NCI-H2029 treated with DMSO at 0.1 percent for 48 hours (cell line): Measurements from ENCODE around the gene NAB2.

Source experiments
- DNase-seq: peaks from one replicate; lab custom pipeline; 2025; lab: John Stamatoyannopoulos, UW

The NAB2 gene

DNA sequence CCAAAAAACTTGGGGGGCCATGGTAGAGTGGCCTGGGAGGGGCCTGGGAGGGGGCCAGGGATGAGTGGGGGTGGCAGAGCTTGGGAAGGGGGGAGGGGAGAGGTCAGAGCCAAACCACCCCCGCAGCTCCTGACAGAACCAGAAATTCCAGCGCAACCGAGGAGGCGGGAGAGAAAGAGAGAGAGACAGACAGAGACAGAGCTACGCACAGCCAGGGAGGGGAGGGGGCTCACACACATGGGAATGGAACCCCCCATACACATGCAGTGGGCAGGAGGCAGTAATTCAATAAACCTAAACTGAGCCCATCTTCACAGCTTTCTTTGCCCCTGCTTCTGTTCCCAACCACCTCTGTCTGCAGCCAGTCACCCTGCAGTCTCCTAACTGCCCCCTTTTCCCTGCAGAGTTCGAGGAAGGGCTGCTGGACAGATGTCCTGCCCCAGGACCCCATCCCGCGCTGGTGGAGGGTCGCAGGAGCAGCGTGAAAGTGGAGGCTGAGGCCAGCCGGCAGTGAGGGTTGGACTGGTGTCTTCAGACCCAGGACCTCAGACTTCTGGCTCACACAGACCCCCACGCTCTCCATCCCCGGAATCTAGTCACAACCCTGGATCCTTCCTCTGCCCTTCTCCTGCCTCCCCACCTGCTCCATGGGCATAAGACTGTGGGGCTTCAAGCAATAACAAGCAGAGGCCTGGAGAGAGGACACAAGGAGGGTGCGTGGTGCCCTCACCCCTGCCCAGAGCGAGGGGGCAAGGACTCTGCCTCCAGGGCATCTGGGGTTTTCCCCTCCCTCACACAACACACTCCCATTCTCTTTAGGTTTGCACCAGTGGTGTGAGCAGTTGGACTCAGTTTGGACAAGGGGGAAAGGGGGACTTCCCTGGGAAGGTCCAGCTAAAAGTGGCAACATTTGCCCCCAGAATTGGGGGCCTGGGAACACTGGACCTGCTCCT is 5.6 kb downstream of the NAB2 start:
- no peak for DNase-seq

DNA sequence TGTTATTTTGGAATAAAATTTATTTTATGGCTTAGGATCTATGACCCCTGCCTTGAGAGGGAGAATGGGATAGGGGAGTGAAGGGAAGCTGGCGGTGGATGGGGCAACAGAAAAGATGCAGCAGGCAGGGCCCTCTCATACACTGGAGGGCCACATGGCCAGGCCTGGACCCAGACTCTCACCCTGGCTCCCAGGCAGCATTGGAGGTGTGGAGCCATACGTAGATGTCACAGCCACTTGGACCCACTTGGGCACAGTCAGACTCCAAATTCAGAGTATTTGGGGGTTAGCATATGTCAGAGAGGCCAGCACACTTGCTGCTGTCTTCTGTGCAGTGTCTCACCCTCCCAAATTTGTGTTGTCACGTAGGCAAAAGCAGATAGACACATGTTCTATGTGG is 6.5 kb downstream of the NAB2 start:
- DNase-seq, result no peak

DNA sequence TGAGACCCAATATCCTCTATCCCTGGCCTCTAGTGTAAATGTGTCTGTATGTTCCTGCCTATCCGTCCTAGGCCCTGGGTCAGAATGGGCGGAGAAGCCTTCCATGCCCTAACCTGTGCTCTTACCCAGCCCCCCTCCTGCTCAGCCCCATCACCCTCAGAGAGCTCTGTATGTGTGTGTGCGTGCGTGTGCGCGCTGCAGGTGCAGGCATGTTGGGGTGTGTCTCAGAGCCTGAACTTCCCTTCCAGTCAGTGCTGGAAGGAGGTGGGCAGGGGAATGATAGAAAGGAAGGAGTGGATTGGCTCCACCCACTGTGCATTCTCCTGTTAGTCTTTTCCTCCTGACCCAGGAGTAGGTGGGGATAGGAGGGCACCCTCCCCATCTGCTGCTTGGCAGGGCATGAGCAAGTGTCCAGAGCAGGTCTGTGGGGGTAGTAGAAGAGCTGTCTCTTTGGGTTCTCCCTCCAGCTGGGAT is 7.2 kb downstream of the NAB2 start:
- DNase-seq, result no peak

DNA sequence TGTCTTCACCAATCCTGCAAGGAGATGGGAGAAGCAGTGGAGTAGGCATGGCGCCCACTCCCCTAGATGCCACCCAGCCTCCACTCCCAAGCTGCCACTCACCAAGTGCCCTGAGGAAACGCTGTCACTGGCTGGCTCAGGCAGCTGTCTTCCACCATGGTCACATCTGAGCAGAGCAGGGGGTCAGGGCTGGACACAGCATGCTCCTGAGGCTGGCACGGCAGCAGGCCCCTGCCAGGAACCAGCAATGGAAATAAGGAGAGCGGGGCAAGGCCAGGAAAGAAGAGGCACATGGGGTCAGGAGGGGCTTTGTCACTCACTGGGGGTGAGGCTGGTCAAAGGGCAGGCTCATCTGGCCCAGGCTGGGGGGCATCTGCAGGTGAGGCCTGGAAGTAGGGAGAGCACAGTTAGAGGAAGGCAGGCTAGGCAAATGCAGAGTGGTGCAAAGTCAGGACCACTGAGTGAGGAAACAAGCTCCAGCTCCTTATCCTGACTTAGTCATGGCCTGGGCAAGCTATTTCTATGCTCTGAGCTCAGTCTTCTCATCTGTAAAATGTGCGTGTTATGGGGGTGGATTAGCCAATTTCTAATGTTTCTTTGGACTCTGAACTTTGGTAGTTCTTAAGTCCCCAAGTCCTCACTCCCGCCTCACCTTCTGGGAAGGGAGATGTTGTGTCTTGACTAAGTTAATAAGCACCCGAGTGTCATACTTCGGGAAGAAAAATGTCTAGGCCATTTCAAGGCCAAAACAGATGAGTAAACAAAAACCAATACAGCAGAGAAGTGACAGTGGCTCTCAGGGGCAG is 8.0 kb downstream of the NAB2 start:
- DNase-seq, result no peak

DNA sequence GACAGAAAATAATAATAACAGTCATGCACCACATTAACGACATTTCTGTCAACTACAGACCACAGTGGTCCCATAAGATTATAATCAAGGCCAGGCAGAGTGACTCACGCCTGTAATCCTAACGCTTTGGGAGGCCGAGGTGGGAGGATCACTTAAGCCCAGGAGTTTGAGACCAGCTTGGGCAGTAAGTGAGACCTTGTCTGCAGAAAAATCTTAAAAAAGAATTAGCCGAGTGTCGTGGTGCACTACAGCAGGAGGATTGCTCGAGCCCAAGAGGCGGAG is 8.6 kb downstream of the NAB2 start:
- no peak for DNase-seq

DNA sequence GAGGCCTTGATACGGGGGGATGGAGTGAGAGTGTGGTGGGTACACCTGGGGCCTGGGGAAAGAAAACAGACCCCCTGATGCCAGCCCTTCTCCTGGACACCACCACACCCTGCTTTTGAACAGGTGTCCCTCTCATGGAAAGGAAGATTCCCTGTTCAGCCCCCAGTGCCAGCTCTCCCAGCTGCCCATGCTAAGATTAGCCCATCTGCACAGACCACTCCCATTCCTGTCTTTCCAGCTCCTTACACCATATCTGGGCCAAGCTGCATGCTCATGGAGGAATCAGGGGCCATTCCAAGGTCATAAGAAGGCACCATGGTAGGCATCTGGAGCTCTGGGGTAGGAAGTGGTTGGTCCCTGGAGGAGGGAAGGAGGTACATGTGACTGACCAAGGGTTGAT is 9.6 kb downstream of the NAB2 start:
- no peak for DNase-seq

DNA sequence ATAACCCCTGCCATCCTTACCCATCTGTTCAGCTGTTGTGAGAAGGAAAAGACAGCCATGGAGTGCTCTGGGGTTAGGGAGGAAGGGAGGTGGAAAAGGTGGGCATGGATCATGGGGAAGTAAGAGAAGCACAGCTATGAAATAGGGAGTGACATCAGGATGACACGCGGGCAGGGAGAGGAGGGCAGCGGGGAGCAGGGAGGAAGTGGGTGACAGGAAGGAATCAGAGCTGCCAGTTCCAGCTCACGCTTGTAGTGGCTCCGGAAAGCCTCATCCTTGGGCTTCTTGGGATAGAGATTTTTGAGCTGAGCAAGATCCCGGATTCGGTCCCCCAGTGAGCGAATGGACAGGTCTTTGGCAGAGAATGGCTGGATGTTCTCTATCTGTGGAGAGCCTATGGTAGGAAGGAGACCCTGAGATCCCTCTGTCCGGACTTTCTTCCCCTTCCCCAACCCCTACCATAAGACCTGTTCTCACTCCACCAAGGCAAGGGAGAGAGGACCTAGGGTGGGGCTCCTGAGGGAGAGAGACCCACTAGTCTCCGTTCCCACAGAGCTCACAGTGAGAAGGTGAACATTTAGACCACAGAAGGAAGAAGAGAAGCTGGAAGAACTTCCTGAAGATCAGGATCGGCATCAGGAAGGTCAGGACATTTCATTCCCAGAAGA is 10.3 kb downstream of the NAB2 start:
- DNase-seq, result no peak

DNA sequence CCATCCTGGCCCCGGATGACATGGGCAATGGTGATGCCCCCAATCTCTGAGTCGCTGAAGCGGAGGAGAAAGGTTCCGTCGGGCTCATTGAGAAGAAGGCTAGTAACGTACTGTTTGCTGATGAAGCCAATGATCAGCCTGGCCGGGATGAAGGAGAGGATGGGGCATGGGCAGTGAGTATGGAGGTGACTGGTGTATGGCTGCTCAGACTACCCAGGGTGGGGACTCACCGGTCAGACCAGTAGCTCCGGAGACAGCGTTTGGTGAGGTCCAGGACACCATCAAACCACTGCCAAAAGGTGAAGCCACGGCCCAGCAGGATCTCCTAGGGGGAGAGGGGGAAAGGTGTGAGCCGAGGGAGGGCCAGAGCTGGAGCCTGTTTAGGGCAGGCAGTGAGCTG is 10.9 kb downstream of the NAB2 start:
- no peak for DNase-seq

DNA sequence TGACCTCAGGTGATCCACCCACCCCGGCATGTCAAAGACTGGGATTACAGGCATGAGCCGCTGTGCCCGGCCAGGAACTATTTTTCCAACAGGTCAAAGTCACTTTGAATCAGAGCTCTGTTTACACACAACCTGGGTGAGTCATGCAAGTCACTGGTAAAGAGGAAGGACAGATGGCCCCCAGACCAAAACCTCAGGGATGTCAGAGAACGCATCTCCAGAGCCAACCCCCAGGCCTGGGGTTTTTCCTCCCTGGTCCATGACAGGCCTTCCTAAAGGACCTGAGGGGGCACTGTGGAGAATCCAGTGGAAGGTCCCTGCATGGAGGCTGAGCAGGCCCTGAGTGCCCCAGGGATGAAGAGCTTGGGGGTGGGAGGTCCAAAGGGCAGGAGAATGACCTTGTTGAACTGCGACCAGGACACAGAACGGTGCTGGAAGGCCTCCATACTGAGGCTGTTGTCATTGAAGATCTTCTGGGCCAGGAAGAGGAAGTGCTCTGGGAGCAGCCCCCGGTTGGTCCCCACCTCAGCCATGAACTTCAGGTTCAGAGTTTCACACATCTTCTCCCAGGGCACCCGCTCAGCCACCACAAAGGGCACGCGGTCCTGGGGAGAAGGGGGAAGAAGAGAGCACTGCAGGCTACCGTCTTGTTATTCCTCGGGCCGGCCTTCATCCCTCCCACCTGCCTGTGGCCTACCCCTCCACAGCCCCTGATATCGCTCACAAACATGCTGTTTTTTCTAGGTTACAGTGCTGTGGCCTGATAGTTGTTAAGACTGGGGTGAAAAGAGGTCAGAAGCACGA is 13.2 kb downstream of the NAB2 start:
- DNase-seq, result no peak

DNA sequence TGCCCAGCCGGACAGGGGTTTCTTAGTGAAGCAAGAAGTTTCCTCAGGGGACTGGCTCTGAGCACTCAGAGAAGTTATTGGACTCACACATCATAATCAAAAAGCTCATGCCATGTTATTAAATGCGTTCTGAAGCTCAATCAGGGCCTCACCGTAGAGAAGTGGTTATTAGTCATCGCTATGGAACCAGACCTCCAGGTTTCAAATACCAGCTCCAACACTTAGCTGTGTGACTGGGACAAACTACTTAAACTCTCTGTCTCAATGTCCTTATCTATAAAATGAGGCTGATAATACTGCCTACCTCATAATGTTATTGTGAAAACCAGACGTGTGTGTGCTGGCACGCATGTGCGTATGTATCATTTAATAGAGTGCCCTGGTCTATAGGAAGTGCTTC is 14.9 kb downstream of the NAB2 start:
- no peak for DNase-seq

DNA sequence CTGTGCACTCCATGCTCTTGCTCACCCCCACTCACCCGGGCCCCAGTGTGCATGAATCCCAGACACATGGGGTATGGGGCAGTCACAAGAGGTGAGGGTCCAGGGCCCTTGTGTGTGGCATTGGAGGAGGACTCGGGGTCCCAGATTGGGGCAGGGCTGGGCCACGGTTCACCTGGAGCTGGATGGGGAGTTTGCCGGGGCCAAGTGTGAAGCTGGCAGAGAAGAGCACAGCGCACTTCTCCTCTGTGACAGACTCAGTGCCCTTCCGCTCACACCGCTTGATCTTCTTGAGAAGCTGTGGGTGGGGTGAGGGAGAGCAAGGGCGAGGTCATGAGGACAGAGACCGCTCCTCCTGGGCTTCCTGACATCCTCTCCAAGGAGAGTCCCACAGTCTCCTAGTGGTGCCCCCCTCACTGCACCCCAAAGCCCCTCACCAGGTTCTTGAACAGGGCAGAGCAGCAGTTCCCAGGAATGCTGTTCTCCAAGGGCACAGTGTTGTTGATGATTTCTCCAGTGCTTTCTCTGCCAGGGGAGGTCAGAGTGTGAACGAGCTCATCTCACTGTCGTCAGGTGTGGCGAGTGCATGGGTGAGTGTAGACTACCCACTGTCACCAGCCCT is 15.5 kb downstream of the NAB2 start:
- no peak for DNase-seq

DNA sequence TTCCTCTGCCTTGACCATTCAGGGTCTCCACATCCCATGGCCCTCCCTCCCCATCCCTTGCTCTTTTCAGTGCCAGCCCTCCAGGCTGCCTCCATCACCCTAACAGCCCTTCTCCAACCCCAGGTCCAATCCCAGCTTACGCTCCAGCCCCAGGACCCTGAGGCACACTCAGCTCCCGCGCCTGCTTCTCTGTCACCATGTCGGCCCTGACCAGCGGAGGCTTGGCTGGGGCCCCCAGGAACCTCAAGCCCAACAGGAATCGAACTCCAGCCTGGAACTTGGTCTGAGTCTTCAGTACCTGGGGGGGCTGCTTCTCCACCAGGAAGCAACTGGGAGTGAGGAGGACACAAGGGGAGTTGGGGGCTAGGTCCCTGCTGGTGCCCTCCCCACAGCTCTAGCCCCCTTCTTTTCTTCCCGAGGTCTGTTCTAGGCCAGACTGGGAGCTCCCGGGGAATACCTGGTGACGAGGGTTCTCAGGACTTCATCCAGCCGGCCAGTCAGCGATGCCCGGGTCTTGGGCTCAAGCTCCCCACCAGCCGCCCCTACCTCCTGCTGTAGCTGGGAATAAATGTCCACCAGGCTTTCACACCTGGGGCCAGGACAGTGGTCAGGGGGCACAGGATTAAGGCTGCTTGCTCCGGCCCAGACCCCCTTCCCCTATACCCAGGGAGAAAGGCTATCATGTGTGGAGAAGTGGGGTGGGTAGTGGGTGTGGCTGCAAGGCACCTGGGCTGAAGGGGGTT is 16.3 kb downstream of the NAB2 start:
- DNase-seq, result no peak

DNA sequence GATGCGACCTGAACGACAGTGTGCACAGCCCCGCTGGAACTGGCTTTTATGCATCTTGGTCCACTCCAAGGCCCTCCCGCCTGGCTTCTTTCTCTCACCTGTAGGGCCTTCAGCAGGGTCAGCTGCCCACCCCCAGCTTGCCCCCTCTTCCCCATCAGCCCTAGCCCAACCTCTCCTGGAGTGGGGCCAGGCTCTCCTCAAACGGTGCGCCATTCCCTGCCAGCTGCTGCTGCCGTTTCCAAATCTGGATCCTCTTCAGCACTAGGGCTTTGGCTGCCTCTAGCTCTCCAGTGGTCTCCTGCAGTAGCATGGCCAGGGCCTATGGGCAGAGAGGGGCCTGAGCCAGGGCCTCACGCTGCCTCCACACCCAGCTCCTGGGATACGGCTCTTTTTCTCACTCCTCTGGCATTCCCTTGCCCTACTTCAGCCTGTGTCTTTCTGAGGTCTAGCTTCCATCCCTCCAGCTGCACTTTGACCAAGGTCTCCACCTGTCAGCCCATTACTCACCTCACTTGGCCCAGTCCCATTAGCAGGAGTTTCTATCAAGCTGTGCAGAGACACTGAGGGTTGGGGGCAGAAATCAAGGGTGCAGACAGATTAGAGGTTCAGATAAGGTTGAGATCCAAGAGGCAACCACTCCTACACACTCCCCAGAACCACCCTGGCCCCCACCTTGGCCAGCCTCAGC is 17.3 kb downstream of the NAB2 start:
- no peak for DNase-seq

DNA sequence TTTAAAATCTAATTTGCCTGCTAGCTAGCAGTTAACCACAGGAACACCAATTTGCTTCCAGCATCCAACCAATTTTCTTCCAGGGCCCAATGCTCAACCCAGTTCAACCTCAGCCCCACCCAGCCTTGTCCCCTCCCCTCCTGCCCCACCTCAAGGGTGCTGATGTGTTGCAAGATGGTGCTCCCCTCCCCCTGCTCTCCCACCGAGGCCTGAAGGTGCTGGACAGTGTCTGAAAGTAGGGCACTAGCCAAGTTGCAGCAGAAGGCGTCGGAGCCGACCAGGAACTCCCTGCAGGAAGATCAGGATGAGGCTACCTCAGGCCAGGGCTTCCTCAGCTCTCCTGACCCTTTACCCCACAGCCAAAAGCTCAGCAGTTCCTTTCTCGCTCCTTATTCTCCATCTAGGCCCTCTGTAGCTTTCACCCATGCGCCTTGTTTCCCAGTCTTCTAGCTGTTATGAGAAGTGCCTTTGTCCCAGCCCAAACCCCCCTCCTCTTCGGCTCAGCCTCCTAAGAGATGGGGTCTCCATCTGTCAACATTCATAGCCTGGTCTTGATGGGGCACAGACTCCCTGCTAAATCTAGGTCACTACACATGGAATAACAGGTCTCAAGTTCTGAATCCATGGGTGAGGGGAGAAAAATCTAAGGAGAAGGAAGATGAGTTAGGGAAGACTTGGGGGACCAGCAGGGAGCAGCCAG is 18.7 kb downstream of the NAB2 start:
- DNase-seq, result no peak

DNA sequence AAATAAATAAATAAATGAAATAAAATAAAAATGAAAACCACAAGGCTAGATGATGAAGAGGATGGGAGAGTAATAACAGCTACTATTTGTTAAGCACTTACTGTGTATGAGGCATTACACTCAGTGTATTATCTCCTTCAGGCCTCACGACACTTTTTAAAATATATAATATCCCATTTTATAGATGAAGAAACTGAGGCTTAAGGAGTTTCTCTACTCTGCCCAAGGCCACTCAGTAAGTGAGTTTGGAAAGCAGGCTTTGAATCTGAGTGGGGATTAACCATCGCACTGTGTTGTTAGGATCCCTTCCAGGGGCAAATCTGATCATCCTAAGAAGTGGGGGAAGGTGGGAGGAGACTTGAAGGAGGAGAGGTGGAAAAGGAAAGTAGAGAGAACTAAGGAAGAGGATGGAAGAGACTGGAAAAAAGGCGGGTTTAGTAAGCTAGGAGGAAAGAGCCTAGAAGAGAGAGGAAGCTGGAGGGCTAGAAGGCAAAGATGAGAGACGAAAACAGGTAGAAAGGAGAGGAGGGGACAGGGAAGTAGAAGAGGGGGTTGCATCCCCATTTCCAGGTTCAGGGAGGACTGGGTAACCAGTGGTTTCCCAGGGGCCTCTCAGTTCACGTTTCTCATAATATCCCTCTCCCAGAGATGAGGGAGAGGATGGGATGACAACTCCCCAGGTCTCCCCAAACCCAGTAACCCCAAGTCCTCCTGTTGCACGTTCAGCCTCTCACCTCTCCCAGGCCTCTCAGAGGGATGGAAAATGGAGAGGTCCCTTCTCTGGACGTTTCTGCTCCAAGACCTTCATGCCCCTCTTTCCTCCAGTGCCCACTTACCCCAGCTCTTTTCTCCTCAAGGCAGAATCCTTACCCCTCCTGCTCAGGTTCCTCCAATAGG is 20.5 kb downstream of the NAB2 start:
- DNase-seq, result no peak

DNA sequence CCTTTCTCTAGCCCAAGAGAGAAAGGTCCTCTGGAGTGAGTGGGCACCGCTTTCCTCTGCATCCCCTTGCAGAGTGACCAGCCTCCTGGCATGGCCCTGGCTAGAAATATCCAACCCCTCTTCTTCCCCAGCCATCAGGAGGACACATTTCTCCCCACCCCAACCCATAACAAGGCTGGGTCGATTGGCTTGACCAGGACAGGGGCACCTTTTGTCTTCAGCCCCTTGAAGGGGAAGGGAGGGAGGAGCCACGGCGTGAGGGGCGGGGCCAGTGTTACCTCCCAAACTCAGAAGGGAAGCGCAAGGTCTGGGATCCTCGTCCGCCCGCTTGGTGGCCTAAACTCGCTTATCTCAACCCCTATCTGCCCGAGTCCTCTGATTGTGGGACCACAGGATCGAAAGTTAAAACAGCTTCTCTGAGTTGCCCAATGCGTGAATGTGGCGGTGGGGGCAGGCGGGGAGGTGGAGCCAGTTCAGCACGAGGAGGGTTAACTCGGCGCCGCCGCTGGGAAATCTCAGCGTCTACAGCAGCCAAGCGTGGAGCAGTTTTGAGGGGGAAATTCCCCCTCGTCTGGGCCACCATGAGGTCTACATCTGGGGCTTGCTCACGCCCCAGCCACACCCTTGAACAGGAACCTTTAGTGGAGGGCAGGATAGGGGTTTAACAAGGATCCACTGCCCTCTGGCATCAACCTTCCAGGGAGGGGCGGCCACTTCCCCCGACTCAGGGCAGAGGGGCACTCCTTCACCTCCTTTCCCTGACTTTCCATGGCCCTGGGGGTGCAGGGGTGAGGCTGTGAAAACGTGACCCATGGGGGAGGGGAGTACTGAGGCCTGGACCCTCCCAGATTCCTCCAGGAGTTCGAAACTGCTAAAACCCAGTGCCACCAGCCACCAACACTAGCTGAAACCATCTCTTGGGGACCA is 21.5 kb downstream of the NAB2 start:
- DNase-seq, result no peak

DNA sequence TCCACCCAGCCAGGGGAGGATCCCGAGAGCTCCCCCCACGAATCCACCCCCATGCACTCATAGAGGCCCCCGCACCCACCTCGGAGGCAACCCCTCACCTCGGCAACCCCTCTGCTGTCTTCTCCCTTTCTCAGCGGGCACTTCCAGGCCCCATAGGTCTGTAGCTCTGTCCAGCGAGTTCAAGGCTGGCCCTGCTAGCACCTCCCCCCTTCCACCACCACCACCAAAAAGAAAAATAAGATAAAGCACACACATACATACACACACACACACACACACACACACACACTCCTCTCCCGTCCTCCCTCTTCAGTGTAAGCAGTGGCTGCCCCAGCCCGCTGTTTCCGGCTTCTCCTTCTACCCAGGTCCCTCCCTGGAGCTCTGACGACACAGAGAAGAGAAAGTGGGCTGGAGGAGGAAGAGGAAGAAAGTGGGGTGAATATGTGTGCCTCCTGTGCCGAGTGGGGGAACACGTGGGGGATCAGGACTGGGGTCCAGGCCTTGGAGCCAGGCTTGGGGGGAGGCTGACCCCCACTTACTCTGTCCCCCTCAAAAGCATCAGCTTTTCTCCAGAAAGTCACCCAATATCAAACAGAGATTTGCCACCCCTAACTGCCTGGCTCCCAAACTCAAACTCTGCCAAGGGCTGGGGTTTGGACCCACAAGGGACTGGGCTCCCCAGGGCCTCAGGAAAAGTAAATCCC is 22.3 kb downstream of the NAB2 start, which contains the start of gene STAT6:
TSS of gene STAT6 (minus strand) at position 332 of the 704 bp plus-strand sequence. CDS start 3,084 bp downstream, outside the sequence.
- DNase-seq, result peak; percentile 47
